Measurements from ENCODE around the gene ZNF362.

The ZNF362 gene

GRCh38 chr1:33269621-33270020, 13.3 kb downstream of the ZNF362 start:
- DNase-seq = no peak

- DNase-seq = no peak
These were observed 14.1 kb downstream of the ZNF362 start for GRCh38 chr1:33270379-33270778.

- DNase-seq = no peak
These were observed 14.6 kb downstream of the ZNF362 start for GRCh38 chr1:33270808-33271465.

- DNase-seq = no peak
These were observed 15.6 kb downstream of the ZNF362 start for GRCh38 chr1:33271666-33272505.

GRCh38 chr1:33272509-33272908, 16.2 kb downstream of the ZNF362 start:
- no peak for DNase-seq

- DNase-seq = no peak
These were observed 16.6 kb downstream of the ZNF362 start for GRCh38 chr1:33272930-33273329.

GRCh38 chr1:33273406-33273805, 17.1 kb downstream of the ZNF362 start:
- no peak for DNase-seq

- DNase-seq = no peak
These were observed 17.7 kb downstream of the ZNF362 start for GRCh38 chr1:33273961-33274371.

- DNase-seq = no peak
These were observed 18.2 kb downstream of the ZNF362 start for GRCh38 chr1:33274446-33274845.

GRCh38 chr1:33275195-33275594, 18.9 kb downstream of the ZNF362 start:
- no peak for DNase-seq

- DNase-seq = no peak
These were observed 19.6 kb downstream of the ZNF362 start for GRCh38 chr1:33275706-33276572.

GRCh38 chr1:33276573-33277298, 20.4 kb downstream of the ZNF362 start:
- DNase-seq = no peak

GRCh38 chr1:33277488-33278084, 21.3 kb downstream of the ZNF362 start:
- DNase-seq = no peak

- no peak for DNase-seq
These were observed 23.9 kb downstream of the ZNF362 start for GRCh38 chr1:33280091-33280661.

GRCh38 chr1:33281554-33282303, 25.4 kb downstream of the ZNF362 start:
- no peak for DNase-seq

- DNase-seq = no peak
These were observed 26.5 kb downstream of the ZNF362 start for GRCh38 chr1:33282791-33283190.

GRCh38 chr1:33284049-33284448, 27.8 kb downstream of the ZNF362 start:
- no peak for DNase-seq

GRCh38 chr1:33286451-33287185, 30.3 kb downstream of the ZNF362 start:
- no peak for DNase-seq

- DNase-seq = no peak
These were observed 31.0 kb downstream of the ZNF362 start for GRCh38 chr1:33287317-33287716.

Data from NCI-H2081 (cell line).